Measurements from ENCODE around the gene ADAMTS8. TPM values are rescaled to one million over a fixed set of nuclear protein-coding genes. Genes with fewer than 3 reads are reported as not detected.

ADAMTS8 gene
- 0.28 to 0.76 TPM (median 0.57 TPM) in 5 replicates for total RNA-seq (2022; extraction: Qiagen RNA extraction; ENCODE audit: low read depth)

GRCh38 chr11:130428316-130429119 is at the start of gene ADAMTS8:
TSS of gene ADAMTS8 (minus strand) at chr11:130428609. CDS start at chr11:130428286, 323 bp downstream.

GRCh38 chr11:130448416-130449309 is 20.3 kb upstream of the ADAMTS8 start, which contains the start of gene ADAMTS15:
TSS of gene ADAMTS15 (plus strand) at chr11:130448645. CDS start at chr11:130448974, 329 bp downstream.

Other genes starting within 250 kb of the ADAMTS8 start
- gene ZBTB44, start 113.7 kb downstream of the ADAMTS8 start, total RNA-seq (2022; extraction: Qiagen RNA extraction; ENCODE audit: low read depth) = 5.2 to 9.0 TPM (median 7.0 TPM) in 5 replicates
- gene ADAMTS15, start 20.0 kb upstream of the ADAMTS8 start, total RNA-seq (2022; extraction: Qiagen RNA extraction; ENCODE audit: low read depth) = 4.8 to 10.2 TPM (median 8.7 TPM) in 5 replicates

Data from A549 treated with ZK216348 at 1 μM for 4 hours (cell line).